HTR-8/SVneo (cell line): Measurements from ENCODE around the gene NUP107.

ENCODE experiments used
- DNase-seq: peaks from one replicate; pipeline ENCODE4 v3.0.0; 2011; ENCODE audit warnings: low spot score, mixed read lengths; ENCODE audit not compliant: insufficient read length
- FAIRE-seq: peaks from 2 replicates; lab custom pipeline; 2011; peaks lifted over from hg19 to GRCh38; lab: Jason Lieb, UNC

NUP107 gene

DNA sequence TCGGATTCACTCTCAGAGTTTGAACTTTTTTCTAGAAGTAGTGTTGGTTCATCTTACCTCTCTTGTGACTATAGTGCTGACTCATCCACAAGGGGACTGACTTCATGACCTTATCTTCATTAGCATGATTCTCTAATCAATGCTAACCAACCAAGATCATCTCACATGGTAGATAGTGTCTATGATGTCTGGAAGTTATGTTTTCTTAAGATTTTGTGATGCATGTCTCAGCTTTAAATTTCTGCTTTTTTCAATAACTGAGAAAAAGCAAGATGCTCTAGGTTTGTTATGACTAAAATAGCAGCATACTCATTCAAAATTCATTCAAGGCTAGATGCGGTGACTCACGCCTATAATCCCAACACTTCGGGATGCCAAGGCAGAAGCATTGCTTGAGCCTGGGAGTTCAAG is 46.9 kb downstream of the NUP107 start:
- no peak for FAIRE-seq
- no peak for DNase-seq

- no peak for FAIRE-seq
Observed at GRCh38 chr12:68739891-68740290, 53.1 kb downstream of the NUP107 start.

GRCh38 chr12:68743356-68743755 is 56.6 kb downstream of the NUP107 start:
- DNase-seq (no peak), FAIRE-seq (no peak)

More at GRCh38 chr12:68739891-68740290, 53.1 kb downstream of the NUP107 start:
- DNase-seq, result no peak

GRCh38 chr12:68745376-68745903 is 58.7 kb downstream of the NUP107 start:
- FAIRE-seq (no peak), DNase-seq (no peak)

DNA sequence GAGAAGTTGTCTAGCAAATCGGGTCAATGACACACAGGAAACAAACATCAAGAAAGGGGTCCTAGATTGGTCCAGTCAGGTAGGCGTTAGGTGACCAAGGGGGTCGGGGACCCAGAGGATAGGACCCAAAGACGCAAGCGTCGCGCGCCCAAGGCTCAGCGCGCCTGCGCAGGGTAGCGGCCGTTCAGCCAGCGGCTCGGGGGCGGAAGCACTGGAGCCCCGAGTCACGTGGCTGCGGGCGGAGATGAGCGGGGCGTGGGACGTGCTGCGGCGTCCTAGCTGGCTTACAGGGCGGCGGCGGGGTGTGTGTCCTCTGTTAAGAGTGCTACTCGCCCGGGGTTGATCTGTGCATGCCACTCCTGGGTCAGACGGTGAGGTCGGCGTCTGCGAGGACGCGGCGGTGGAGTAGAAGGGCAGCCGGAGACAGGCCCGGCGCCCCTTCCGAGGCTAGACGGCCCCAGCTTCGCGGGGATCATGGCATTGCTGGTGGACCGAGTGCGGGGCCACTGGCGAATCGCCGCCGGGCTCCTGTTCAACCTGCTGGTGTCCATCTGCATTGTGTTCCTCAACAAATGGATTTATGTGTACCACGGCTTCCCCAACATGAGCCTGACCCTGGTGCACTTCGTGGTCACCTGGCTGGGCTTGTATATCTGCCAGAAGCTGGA is 59.3 kb downstream of the NUP107 start, which contains the start of gene SLC35E3:
Gene SLC35E3, plus strand, starts transcription at position 273 of the 668 bp plus-strand sequence. Its CDS starts 202 bp downstream, at position 475.
- peak; percentile 86 for FAIRE-seq
- DNase-seq, result peak; percentile 97

DNA sequence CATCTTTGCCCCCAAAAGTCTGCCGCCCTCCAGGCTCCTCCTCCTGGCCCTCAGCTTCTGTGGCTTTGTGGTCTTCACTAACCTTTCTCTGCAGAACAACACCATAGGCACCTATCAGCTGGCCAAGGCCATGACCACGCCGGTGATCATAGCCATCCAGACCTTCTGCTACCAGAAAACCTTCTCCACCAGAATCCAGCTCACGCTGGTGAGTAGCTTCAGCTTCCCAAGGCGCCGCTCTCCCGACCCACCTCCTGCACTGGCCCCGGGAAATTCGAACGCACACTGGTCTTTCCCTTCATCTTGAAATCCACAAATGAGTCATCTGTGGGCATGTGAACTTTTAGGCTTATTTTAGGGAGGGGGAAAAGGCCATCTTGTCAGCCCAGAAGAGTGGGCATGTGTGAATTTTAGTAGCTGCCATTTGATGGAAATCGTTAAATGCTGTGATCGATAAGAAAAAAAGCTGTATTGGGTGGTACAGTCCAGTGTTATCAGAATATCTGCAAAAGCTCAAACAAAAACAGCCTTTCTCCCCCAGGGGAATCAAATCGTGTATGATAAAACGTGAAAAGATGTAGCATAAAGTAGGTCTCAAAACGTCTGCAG is 59.9 kb downstream of the NUP107 start:
- DNase-seq (peak; percentile 48), FAIRE-seq (no peak)

- FAIRE-seq (no peak), DNase-seq (no peak)
Observed at GRCh38 chr12:68749443-68749842, 62.7 kb downstream of the NUP107 start.

DNA sequence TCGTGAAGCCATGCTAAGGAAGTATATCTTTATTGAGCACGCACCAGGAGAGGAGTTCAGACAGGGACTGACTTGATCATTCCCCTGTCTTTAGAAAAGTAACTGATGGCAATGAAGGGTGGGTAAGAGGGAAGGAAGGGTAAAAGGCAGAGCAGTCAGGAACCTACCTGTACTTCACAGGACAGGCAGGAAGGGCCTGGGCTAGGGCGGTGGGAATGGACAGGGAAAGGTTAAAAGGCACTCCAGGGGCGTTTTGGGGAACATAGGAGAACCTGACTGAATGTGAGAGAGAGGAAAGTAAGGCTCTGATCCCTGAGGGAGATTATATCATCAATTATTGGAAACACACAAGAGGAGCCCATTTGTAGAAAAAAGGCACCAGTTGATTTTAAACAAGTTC is 63.1 kb downstream of the NUP107 start:
- DNase-seq (no peak), FAIRE-seq (no peak)

DNA sequence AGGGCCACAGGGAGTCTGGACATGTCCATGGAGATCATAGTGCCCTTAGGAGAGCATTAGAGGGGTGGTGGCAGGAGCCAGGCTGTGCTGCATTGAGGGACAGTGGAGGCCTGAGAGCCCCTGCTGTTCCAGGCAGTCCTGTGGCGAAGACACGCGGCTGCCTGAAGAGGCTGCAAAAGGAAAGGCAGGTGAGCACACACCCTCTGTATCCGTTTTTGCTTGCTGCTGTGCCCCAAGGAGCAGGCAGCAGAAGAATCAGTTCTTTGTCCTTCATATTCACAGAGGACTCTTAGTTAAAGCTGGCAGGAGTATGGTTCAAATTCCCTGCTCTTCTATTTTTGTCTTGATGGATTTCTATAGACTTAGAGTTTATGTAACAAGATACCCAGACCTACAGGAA is 63.7 kb downstream of the NUP107 start:
- no peak for FAIRE-seq
- DNase-seq, result no peak

- DNase-seq, result no peak
- FAIRE-seq, result no peak
Observed at GRCh38 chr12:68755536-68756243, 68.9 kb downstream of the NUP107 start.

GRCh38 chr12:68759852-68760251 is 73.1 kb downstream of the NUP107 start:
- no peak for FAIRE-seq
- DNase-seq, result no peak

GRCh38 chr12:68760806-68761441 is 74.1 kb downstream of the NUP107 start:
- no peak for FAIRE-seq

GRCh38 chr12:68761442-68761812 is 74.6 kb downstream of the NUP107 start:
- FAIRE-seq (no peak), DNase-seq (no peak)

More at GRCh38 chr12:68760806-68761441, 74.1 kb downstream of the NUP107 start:
- no peak for DNase-seq

DNA sequence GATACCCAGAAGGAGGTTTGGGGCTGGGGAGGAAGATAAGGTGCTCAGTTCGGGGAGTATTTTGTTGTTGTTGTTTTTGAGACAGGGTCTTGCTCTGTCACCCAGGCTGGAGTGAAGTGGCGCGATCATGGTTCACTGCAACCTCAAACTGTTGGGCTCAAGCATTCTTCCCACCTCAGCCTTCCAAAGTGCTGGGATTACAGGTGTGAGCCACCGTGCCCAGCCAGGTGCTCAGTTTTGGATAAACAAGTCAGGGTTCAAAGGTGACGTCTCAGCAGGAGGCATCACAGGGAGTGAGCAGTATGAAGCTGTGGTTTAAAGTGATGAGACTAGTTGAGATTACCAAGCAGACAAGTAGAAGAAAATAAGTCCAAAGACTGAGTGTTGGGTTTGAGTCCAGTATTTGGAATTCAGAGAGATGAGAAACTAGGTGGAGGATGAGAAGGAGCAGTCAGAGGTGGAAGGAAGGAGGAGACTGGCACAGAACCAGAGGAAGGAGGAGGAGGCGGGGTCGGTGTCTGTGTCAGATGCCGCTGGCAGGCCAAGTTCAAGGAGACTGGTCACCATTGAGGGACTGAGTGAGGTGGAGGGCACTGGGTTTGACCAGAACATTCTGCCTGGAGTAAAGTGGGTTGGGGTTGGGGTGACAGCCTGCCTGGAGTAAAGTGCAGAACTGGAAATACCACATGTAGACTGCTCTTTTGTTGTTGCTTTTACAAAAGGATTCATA is 75.3 kb downstream of the NUP107 start:
- no peak for FAIRE-seq

GRCh38 chr12:68762691-68763090 is 75.9 kb downstream of the NUP107 start:
- no peak for DNase-seq
- no peak for FAIRE-seq

More for the DNA sequence above, 75.3 kb downstream of the NUP107 start:
- no peak for DNase-seq

DNA sequence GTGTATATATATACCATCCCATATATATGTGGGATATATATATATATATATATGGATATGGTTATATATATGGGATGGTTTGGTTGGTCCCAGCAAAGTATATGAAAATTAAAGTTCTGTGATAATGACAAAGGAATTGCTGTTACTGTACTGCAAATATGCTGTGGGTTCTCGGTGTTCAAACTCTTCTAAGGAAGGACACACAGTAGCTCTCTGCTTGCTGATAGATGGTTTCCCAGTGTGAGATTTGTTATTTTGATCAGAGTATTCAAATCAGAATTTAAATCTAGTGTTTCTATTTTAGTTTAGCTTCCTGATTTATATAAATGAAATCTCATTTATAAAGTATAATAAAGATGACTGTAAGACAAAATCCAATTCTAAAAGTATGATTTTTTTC is 78.9 kb downstream of the NUP107 start:
- DNase-seq (no peak), FAIRE-seq (no peak)

- FAIRE-seq (no peak), DNase-seq (no peak)
Observed at GRCh38 chr12:68766646-68767045, 79.9 kb downstream of the NUP107 start.

GRCh38 chr12:68767191-68767590 is 80.4 kb downstream of the NUP107 start:
- FAIRE-seq (no peak), DNase-seq (no peak)

DNA sequence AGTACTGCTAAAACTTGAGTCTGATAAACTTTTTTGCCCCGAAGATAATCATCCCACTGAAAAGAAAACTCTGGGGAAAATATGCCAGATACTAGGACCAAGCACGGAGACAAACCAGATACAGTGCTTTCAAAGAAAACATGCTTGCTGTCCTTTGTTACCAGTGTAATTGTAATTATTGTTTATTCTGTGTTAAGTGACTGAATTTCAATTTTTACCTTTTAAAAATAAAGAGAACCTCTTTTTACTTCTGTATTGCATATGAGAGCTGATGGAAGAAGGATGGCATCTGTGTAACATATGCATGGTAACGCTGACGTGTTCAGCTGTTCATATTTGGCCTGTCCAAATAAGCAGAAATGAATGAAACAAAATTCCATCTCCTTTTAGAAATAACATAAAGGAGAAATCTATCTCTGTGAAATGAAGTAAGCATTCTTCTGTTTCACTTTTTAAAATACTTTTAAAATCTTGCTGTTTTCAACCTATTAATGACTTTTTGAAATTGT is 81.7 kb downstream of the NUP107 start:
- DNase-seq, result no peak
- no peak for FAIRE-seq

DNA sequence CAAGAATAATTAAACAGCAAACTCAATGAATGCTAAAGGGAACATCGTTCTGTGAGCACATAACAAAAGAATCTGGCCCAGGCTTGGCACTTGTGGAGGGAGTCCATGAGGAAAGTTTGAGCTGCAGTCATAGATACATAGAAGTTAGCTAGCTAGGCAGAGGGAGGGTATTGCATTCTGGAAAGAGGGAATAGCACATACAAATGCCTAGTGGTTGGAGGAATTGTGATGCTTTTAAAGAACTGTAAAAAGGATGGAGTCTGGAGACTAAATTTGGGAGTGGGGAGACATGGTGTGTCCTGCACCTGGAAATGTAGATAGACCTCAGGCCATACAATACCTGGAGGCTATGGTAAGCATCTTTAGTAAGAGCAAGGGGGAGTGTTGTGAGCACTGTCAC is 83.2 kb downstream of the NUP107 start:
- no peak for DNase-seq
- no peak for FAIRE-seq
